Stimulated activated CD4-positive, alpha-beta T cell treated with anti-CD3 and anti-CD28 coated beads, Interleukin-15, amount 100 ng/mL, for 1 hour (primary cell): Measurements from ENCODE around the gene MFAP2.

Source experiments
- DNase-seq, 2 donors: peaks; one replicate each; pipeline ENCODE4 v3.0.0-alpha.2; 2020; ENCODE audit warnings: low read depth in 1 of 2, low spot score in 1 of 2

The MFAP2 gene, protein sequence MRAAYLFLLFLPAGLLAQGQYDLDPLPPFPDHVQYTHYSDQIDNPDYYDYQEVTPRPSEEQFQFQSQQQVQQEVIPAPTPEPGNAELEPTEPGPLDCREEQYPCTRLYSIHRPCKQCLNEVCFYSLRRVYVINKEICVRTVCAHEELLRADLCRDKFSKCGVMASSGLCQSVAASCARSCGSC

DNA sequence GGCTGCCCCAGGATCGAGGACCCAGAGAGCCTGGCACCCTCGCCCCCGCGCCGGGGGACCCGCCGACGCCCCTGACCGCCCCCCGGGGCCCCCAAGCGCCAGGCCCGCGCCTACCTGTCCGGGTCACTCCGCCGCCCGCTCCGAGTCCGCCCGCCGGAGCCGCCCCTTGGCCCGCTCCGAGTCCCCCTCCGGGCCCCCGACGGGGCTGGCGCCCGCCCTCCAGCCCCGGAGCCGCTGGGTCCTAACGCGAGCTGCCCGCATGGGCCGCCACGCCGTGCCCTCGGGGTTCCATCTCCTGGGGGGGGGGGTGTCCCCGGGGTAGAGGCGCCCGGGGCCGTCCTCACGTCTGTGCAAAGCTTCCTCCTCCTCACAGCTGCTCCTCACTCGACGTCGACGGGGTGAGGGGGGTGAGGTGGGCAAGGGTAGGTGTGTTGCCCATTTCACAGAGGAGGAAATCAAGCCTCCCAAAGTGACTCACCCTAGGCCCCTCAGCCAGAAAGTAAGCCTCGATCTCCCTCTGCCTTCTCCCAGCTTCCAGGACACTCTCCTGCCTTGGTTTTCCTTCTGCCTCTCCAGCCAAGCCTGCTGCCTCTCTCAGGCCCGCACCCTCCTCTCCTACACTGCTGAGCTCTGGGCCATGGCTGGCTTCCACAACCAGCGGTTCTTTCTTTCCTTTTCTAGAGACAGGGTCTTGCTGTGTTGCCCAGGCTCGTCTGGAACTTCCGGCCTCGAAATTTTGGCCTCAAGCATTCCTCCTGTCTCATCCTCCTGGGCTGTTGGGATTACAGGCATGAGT is at the start of gene MFAP2:
MFAP2 (minus strand) TSS at position 148 of the 796 bp plus-strand sequence. CDS start 2,347 bp downstream, outside the sequence.
- DNase-seq = no peak

DNA sequence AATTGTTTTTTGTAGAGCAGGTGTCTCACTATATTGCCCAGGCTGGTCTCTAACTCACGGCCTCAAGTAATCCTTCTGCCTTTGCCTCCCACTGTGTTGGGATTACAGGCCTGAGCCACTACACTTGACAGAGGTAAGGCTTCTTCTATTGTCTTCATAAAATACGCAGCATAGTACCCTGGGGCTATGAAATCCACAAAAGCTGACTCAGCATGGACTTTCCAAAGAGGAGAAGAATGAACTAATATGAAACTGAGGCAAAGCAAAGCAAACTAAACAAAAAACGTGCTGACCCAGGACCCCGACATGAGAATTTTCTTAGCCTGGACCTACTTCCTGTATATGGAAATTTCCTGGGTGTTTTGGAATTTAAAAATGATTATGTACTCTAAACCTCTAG is 49.8 kb upstream of the MFAP2 start:
- no peak for DNase-seq

DNA sequence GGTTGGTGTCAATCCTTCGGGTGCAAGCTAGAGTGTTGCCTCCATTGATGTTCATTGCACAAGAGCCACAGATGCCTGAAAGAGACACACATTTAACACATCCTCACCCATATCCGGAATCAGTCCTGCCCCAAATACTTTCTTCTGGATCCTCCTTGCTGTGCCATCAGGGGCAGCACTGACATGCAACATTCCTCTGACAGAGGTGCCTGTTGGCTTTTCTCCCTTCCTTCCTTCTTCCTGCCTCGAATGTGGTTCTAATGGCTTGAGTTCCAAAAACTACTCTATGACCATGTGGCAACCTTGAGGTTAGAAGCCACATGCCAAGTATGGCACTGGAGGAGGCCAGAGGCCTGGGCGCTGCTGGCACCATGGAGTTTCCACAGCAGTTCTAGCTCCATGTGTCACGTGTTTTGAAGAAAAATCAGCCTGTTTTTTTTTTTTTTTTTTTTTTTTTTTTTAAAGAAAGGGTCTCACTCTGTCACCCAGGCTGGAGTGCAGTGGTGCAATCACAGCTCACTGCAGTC is 48.3 kb upstream of the MFAP2 start:
- no peak for DNase-seq

DNA sequence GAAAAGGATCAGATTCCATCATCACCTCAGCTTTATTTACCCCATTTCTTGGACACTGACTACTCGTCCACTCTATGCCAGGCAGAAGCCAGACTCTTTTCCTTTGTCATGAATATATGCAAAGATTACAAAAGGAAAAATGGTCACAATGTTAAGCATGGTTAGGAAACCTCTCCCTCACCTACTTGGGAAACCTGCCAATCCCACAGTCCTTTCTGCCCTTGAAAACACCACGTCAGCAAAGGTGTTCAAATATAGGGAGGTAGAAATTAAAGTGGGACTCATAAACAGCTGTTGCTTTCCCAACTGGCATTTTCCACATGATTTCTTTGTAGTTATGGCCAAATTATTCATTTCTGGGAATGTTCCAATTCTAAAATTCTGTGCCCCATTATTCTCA is 47.5 kb upstream of the MFAP2 start:
- no peak for DNase-seq

DNA sequence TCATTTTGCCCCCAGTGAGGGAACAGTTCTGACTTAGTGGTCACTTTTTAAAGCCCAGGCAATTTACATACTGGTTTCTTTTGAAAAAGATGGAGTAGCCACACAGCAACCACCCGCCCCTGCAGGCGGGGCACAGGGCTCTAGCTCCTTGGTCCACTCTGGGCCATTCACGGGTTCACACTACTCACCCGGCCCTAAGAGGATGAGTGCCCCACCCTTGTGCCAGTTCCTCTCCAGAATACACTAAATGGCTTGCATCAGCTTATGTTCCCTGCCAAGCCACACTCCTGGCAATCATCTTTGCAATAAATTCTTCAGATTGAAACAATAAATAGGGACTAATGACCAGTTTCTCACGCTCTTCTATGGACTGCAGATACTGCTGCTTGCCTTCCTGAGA is 47.0 kb upstream of the MFAP2 start:
- no peak for DNase-seq

DNA sequence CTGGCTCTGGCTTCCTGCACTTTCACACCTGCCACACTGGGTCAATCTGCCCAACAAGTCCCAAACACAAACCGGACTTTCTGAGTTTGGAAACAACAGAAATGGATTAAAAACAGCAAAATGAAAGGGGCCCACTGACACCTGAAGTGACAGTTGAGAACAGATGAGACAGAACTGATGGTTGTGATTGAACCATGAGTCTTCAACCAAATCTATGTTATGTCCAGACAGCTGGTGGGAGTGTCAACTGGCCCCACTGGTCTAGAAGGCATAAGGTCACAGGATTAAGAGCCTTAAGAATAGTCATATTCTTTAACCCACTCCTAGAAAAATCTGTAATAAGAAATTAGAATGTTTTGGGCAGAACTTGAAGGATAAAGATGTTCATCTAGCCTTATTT is 44.3 kb upstream of the MFAP2 start:
- DNase-seq = no peak

DNA sequence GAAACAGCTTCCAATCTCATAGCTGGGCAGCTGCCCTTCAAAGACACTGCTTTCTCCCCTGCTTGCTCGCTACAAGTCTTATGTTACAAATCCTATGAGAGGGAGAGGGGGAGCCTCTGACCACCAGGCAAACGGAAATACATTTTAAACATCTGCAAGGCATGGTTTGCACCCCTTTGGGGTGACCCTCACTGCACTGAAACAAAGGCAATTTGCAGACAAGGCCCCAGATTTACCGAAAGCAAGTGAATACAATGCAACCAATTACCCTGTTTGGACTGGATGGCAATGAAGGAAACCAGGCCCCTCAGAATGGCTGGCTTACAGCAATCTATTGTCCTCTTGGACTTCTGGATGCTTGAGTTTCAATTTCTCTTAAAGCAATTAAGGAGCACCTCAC is 43.2 kb upstream of the MFAP2 start:
- DNase-seq = no peak

DNA sequence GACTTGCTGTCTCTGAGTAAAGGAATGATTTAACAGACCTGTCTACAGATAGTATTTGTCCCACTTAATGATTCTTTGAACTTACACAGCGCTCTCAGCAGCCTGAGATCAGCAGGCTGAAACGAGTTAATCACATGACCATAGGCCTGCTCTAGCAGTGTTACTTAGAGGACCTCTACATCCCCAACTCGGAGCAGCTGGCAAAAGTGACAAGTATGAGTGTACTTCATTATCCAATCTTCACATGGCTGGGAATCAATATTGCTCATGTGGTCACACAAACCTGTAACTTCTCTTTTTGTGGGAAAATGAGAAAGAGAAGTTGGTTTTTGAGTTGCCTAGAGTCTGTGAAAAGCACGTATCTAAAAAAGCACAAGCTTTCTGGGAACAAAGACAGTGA is 42.7 kb upstream of the MFAP2 start:
- no peak for DNase-seq

DNA sequence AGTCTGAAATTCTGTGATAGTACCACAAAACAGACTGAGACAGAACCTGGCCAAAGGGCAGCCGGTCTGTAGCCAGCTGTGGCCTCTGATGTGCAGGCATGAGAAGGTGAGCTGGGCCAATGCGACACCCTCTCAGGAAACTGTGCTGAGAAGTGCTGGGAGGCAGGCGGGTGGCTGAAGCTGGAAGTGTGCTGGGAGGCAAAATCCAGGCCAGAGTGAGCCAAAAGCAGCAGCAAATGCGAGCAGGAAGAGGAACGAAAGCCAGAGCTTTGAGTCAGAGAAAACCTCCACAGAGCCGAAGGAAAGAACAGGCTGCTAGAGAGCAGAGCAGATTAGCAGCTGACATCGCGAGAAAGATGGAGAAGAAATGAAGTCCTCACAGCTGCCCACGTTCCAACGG is 41.5 kb upstream of the MFAP2 start:
- no peak for DNase-seq

DNA sequence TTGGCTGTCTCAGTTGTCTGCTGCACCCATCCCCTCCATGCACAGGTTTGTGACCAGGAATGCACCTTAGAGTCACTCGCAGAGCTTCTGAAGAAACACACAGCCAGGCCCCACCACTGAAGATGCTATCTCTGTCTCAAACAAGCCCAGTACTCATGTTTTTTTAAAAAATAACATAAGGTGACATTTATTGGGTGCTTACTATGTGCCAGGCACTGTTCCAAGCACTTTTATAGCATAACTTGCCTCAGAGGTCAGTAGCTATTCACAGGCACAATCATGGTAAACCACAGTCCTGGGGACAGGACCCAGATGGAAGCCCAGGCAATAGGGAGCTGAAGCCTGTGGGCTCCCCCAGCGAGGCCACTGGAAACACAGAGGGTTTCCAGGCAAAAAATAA is 40.1 kb upstream of the MFAP2 start:
- no peak for DNase-seq

DNA sequence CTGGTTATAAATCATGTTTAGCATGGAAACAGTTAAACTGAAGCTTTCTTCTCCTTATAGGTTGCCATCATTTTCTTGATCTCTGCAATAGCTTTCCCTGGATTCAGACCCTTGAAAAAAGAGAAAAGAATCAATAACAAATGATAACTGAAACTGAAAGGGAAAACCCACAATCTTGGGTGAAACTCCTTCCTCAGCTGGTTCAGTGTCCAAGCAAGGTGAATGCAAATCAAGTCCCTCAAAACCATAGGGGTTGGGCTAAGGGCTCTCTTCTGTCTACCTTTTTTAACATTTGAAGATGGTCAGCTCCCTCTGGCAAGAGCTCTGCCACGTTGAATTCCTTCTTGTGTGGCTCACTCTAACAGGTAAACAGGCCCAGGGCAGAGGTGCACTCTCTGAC is 38.4 kb upstream of the MFAP2 start:
- no peak for DNase-seq

DNA sequence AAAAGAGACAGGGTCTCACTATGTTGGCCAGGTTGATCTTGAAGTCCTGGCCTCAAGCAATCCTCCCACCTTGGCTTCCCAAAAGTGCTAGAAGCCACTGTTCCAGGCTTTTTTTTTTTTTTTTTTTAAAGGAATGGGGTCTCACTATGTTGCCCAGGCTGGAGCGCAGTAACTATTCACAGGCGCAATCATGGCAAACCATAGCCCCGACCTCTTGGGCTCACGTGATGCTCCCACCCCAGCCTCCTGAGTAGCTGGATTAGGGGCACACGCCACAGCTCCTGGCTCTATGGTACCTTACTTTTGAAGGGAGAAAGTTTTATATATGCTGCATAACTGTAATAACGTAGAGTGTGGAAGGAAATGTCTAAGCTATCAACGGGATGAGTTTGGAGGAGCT is 37.0 kb upstream of the MFAP2 start:
- DNase-seq = no peak

DNA sequence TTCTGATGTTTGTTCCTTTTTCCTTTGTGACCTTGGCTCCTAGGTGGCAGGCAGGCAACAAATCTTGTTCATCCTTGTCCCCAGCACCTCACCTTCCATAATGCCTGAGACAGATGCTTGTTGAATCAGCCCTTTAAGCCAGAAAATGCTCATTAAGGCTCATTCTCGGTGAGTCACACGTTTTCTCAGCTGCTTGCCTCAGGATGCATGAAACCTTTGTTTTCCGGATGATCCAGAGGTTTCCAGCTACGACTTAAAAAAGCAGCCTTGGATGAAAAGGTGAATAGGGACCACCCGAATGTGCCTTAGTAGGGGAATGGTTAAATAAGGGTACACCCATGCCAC is 35.9 kb upstream of the MFAP2 start:
- no peak for DNase-seq

DNA sequence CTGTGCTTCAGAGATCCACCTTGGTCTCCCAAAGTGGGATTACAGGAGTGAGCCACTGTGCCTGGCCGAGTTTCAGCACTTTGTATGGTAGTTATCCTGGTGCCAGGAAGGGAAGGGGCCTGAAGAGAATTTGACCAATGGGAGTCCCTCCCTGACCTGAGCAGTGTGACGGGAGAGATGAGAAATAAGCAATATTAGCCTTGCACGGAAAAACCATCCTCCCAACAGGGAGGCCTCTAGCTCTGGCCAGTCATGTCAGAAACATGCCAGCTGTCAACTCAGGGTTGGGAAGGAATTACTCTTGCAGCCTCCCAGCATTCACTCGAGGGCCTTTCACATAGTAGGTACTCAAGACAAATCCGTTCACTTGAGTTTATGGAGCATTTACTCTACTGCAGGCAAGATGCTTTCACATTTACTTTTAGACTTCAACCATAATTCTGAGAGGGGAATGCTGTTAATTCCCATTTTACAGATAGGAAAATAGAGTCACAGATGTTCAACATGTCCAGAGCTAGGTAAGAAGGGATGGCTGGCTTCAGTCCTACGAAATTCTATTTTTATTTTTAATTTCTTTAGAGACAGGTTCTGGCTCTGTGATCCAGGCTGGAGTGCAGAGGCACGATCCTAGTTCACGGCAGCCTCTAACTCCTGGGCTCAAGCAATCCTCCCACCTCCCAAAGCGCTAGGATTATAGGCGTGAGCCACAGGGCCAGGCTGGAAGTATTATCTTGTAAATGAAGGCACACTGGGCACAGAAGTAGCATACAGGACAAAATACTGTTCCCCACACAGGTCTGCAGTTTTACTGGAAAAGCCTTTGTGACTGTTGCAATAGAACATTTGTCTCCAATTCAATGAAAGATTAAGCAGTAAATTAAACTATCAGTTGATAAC is 34.5 kb upstream of the MFAP2 start:
- DNase-seq = no peak

DNA sequence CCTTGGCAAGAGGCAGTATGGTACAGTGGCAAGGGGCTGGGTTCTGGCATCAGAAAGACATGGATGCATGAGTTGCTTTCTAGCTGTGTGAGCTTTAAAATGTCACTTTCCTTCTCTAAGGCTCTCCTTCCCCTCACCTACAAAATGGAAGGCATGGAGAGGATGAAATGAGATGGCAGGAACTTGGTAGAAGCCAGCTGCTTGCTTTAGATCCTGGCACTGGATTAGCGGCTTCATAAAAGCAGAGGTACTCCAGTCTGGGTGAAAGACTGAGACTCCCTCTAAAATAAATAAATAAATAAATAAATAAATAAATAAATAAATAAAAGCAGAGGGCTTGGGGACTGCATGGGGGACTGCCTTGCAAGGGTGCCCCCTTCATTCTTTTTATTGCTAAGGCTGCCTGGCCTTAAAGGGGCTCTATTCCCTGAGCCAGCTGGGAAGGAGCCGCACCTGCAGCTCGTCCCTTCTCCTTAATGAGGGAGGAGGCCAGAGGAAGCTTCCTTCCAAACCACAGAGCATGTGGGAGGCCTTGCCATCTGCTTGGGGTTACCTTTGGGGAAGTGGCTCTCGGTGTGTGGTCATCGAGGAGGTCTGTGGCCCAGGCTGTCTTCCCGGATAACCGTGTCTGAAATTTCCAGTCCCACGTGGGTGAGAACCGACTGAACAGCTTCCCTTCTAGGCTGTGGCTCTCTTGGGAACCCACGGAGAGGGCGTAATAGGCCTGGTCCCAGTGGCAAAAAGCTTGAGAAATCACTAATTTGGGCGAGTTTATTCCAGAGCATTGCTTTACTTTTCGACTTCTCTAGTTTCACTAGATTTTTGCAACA is 33.3 kb upstream of the MFAP2 start:
- DNase-seq = no peak

DNA sequence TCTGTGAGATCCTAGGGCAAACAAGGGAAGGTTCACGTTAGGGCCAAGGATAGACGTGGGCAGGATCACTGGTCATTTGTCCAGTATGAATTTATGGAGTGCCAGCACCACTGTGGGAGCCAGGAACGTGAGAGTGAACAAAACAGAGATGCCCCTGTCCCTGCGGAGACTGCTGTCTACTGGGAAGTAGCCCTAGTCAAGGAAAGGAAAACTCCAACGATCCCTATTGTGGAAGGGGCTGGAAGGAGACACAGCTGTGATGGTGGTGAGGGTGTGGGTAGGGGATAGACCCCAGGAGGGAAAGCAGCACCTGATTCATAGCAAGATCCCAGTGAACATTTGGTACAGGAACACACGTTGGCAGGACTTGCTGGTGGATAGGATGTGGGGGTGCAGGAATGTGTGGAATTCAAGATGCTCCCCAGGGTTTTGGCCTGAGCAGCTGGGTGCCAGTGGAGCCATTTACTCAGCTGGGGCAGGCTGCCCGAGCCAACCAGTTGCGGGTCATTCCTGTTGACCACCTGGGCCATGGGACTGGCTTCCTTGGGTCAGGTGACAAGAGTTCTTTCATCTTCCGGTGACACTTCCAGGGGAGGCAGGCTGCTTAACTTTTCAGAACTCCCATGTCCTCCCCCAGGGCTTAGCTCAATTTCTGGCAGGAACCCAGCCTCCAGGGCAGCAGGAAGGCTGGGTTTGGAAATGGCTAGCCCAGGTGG is 32.5 kb upstream of the MFAP2 start:
- no peak for DNase-seq

DNA sequence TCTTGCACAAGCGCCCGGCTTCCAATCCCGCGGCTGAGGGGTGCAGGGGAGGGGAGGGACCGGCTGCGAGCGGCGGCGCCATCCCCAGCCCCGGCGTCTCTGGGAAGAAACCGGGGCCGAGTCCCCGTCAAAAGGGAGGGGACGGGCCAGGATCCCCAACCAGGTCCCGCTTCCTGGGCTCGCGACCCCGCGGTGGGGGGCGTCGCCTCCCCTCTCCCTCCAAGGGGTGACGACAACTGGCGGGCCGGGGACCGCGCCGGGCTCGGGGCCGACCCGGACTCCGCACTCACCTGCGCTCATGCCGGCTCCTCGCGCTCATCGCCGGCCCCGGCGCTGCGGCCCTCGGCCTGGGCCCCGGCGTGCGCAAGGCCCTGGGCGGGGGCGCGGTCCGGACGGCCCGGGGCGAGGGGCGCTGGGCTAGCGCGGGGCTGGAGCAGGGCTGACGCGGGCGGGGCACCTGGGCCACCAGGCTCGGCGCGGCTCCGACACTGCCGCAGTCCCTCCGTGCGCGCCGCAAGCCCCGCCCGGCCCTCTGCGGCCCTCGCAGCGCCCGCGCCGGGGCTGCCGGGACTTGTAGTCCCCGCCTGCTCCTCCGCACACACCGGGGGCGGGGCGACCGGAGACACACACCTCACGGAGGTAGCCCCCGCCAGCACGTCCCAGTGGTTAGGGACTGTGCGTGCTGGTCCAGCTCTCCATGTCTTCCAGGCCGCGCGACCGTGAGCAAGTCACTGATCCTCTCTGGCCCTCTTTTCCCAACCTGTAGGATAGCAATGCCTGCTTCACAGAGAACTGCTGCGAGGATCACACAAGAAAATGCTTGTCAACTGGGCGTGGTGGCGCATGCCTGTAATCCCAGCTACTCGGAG is 31.3 kb upstream of the MFAP2 start, which contains the start of gene ATP13A2:
ATP13A2 (minus strand) TSS at position 490 of the 869 bp plus-strand sequence; CDS start at position 300, 190 bp downstream.
- peak; percentile 68 to 78 for DNase-seq

DNA sequence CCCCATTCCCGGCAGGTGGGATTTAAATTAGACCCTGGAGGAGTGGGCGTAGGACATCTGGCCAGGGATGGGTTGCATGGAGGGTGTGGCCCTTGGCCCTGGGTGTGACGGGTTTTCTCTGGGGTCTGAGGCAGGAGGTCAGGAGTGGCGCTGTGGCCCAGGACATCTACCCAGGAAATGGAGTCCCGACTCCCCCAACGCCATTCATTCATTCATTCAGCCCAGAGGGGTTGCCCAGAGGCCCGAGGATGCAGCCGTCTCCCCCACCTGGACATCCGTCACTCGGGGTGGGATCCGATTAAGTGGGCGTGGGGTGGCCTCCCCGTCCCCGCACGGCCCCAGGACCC is 30.6 kb upstream of the MFAP2 start:
- DNase-seq = no peak

DNA sequence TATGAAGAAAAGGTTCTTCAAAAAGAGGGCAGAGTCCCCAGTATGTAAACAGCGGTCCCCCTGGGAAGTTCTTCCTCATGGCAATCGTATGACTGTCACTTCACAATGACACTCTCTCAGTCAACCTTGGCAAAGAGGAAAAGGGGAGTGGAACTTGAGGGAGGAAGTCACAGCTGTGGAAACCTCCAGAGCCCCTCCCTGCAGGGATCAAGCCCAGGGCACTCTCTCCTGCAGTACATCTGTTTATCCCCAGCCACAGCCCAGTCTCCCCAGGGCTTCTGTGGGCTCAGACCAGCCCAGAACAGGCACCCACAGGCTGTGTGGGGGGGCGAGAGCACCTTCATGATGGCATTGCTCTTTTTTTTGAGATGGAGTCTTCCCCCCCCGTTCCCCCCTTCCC is 29.3 kb upstream of the MFAP2 start:
- DNase-seq = no peak
